ENCODE data around the gene TSHR. TPM values are rescaled to one million over a fixed set of nuclear protein-coding genes. Genes with fewer than 3 reads are reported as not detected.
"Not testable (repeated sequence)": the region's sequence is repeated elsewhere in the genome, so short reads cannot be mapped to it uniquely, and the experiment has no call there.

TSHR gene
- total and polyA plus RNA-seq, 2 of the 4 experiments (the other 2 are of a cell fraction), result not detected

DNA sequence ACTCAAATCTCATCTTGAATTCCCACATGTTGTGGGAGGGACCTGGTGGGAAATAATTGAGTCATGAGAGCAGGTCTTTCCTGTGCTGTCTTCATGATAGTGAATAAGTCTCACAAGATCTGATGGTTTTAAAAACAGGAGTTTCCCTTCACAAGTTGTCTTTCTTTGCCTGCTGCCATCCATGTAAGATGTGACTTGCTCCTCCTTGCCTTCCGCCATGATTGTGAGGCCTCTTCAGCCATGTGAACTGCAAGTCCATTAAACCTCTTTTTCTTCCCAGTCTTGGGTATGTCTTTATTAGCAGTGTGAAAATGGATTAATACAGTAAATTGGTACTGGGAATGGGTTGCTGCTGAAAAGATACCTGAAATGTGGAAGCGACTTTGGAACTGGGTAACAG, 98.6 kb downstream of the TSHR start:
- H3K9ac ChIP-seq (ENCODE audit: low read depth, low read length); H2BK20ac ChIP-seq (ENCODE audit: low read depth, low read length); DNase-seq; H2AK5ac ChIP-seq (ENCODE audit: low read depth, low read length); H3K4ac ChIP-seq (ENCODE audit: low read depth, low read length); H4K20me1 ChIP-seq (ENCODE audit: insufficient read depth, low read length); H4K8ac ChIP-seq (ENCODE audit: low read depth in 2 of 2, low read length in 2 of 2); CTCF ChIA-PET; H2BK15ac ChIP-seq (ENCODE audit: low read depth, low read length); H3K9me3 ChIP-seq (ENCODE audit: control insufficient read depth, insufficient read depth, low read length); H4K5ac ChIP-seq (ENCODE audit: low read depth, low read length); H3K9me1 ChIP-seq (ENCODE audit: insufficient read depth, low read length); H3K56ac ChIP-seq (ENCODE audit: extremely low read depth, insufficient read depth, low read length); BruUV-seq (replicated peaks); H3K4me1 ChIP-seq (ENCODE audit: control insufficient read depth, insufficient read depth, low read length); H2AK9ac ChIP-seq (replicated peaks; ENCODE audit: low read depth, low read length, poor library complexity); H3K27me3 ChIP-seq (ENCODE audit: control insufficient read depth, insufficient read depth, low read length); H3K36me3 ChIP-seq (ENCODE audit: control insufficient read depth, insufficient read depth, low read length); ATAC-seq (ENCODE audit: low read depth); H3K27ac ChIP-seq (ENCODE audit: insufficient read depth, low read length); H3K4me2 ChIP-seq (ENCODE audit: low read depth, low read length); H4K91ac ChIP-seq (ENCODE audit: insufficient read depth, low read depth, low read length); H3K79me1 ChIP-seq (ENCODE audit: low read depth in 1 of 2, low read length in 2 of 2); H2AFZ ChIP-seq (replicated peaks; ENCODE audit: low read length, poor library complexity); H3K4me3 ChIP-seq (ENCODE audit: insufficient read depth, low read depth, low read length); H3K14ac ChIP-seq (replicated peaks; ENCODE audit: low read depth, low read length); H2BK120ac ChIP-seq (ENCODE audit: low read depth, low read length); in situ Hi-C loops (cut with MboI; ENCODE audit: low sequenced_read_pairs); H2BK5ac ChIP-seq (ENCODE audit: low read depth, low read length, poor library complexity, severe bottlenecking); H3K23ac ChIP-seq (ENCODE audit: low read depth, low read length); H3K18ac ChIP-seq (ENCODE audit: low read depth, low read length); dilution Hi-C loops (cut with HindIII; ENCODE audit: low sequenced_read_pairs, unreplicated experiment); intact Hi-C loops (cut with micrococcal nuclease); POLR2A ChIA-PET (ENCODE audit: unreplicated experiment): not testable (repeated sequence)
- WGBS, 2 experiments (ENCODE audit: extremely low coverage in 2 of 2, insufficient read length in 1 of 2), result 17% methylated on average over 1 of the region's 2 CpGs; no CpG with 5 or more reads in 1 of the 2 experiments
